ENCODE measurements around the gene AHCTF1. TPM values are rescaled to one million over a fixed set of nuclear protein-coding genes. Genes with fewer than 3 reads are reported as not detected.

Gene AHCTF1
- total and polyA plus RNA-seq, 9 of the 15 experiments (the other 6 are each of a cell fraction or from before 2014, with no cell fraction given): 9.4 to 102 (median 47.6) TPM

- Histone ChIP-seq H4K20me1 (replicated peaks; ENCODE audit: control insufficient read depth, insufficient read depth, low read length) (no peaks in the 10 kb centered on the region), H3K36me3 (ENCODE audit: control insufficient read depth, insufficient read depth, low read length) (no peaks in the 10 kb centered on the region)
- CTCF ChIA-PET (ENCODE audit: low intra/inter-chr PET ratio): no interaction called here
- no peak for TF ChIP-seq SRSF7 (optimal IDR thresholded peaks at IDR 0.05; ENCODE audit: low read depth, low read length)
- TF ChIP-seq MEF2D (tag; conservative IDR thresholded peaks at IDR 0.05; ENCODE audit: low read depth): no peak
- no peak for TF ChIP-seq TARDBP (IDR thresholded peaks at IDR 0.05)
- no peak for TF ChIP-seq ZFP36 (IDR thresholded peaks at IDR 0.05; ENCODE audit: low read depth, low read length, partially characterized antibody)
- peak; percentile 49 for TF ChIP-seq ZNF280A (IDR thresholded peaks at IDR 0.05; ENCODE audit: low read depth, partially characterized antibody)
- no peak for TF ChIP-seq ZNF239 (CRISPR knock-in tag; IDR thresholded peaks at IDR 0.05)
- peak in 1 of 3 experiments; percentile 42 for TF ChIP-seq YY1 (IDR thresholded peaks at IDR 0.05; ENCODE audit: borderline replicate concordance in 1 of 3, control insufficient read depth in 1 of 3, extremely low read depth in 1 of 3, insufficient read depth in 3 of 3, insufficient read length in 1 of 3, insufficient replicate concordance in 2 of 3, low read depth in 1 of 3, low read length in 2 of 3)
- peak; percentile 95 for TF ChIP-seq TRIM28 (IDR thresholded peaks at IDR 0.05)
- no peak for TF ChIP-seq NKRF (IDR thresholded peaks at IDR 0.05; ENCODE audit: borderline replicate concordance)
- TF ChIP-seq ZNF277 (CRISPR knock-in tag; IDR thresholded peaks at IDR 0.05; ENCODE audit: borderline replicate concordance): no peak
- TF ChIP-seq RBM25 (IDR thresholded peaks at IDR 0.05; ENCODE audit: low read depth, low read length, severe bottlenecking): no peak
- TF ChIP-seq CBX3 (IDR thresholded peaks at IDR 0.05; ENCODE audit: borderline replicate concordance in 1 of 2, low read length in 2 of 2): peak in 1 of 2 experiments; percentile 98; a peak in 2 of 3 replicates
- TF ChIP-seq OTX1 (CRISPR knock-in tag; IDR thresholded peaks at IDR 0.05): no peak
- no peak for TF ChIP-seq POLR2AphosphoS5 (IDR thresholded peaks at IDR 0.05; ENCODE audit: control insufficient read depth, insufficient read depth, low read depth, low read length)
- TF ChIP-seq EGR1 (conservative IDR thresholded peaks at IDR 0.05): no peak
- TF ChIP-seq ZNF507 (tag; conservative IDR thresholded peaks at IDR 0.05): no peak
Measured at GRCh38 chr1:246828818-246829217, 102.9 kb downstream of the AHCTF1 start.

More at GRCh38 chr1:246828818-246829217, 102.9 kb downstream of the AHCTF1 start:
- H3K4me2 ChIP-seq (ENCODE audit: insufficient read depth, low read length): no peak overlapping the region
- WGBS (ENCODE audit: insufficient coverage, low coverage, missing lambda C conversion rate): 6% methylated on average over 4 of the region's 4 CpGs
- H3K9me1 ChIP-seq (ENCODE audit: control insufficient read depth, insufficient read depth, low read length): no peaks in the 10 kb centered on the region
- intact Hi-C loops (cut with micrococcal nuclease): no loop called here
- H3K9me3 ChIP-seq (replicated peaks; ENCODE audit: control insufficient read depth, insufficient read depth, low read depth, low read length): 0 out of 2 replicates have a peak, but pooled peaks cover 4% of the 10 kb centered on the region
- no TSS peak for BruUV-seq (replicated peaks)
- no peak overlapping the region for H3K9ac ChIP-seq (ENCODE audit: insufficient read depth in 1 of 2, low read depth in 2 of 2, low read length in 2 of 2)
- ATAC-seq: no peak
- no peak for FAIRE-seq
- no peak overlapping the region for H3K27ac ChIP-seq (ENCODE audit: extremely low read depth, low read depth, low read length)
- no peaks in the 10 kb centered on the region for H3K4me1 ChIP-seq (replicated peaks in 1 of 2; ENCODE audit: control insufficient read depth in 2 of 2, insufficient read depth in 2 of 2, low read length in 2 of 2)
- POLR2A ChIA-PET: no interaction called here
- H2AFZ ChIP-seq (ENCODE audit: low read depth, low read length): no peak overlapping the region
- no peak for DNase-seq (ENCODE audit: extremely low read depth in 1 of 4, low spot score in 3 of 4)
- no peak overlapping the region for H3K4me3 ChIP-seq
- peaks cover 0 to 5% of the 10 kb centered on the region in 2 experiments; a peak in 1 of 5 replicates for H3K27me3 ChIP-seq (ENCODE audit: control insufficient read depth in 2 of 2, insufficient read depth in 2 of 2, low read length in 2 of 2)
- no peaks in the 10 kb centered on the region for H3K79me2 ChIP-seq (ENCODE audit: control insufficient read depth, insufficient read depth, low read length)
- in situ Hi-C loops (cut with MboI): no loop called here

Data from K562 (cell line).